Mesothelial cell of epicardium (in vitro differentiated cells): Measurements from ENCODE around the gene SLC1A5. TPM values are rescaled to one million over a fixed set of nuclear protein-coding genes. Genes with fewer than 3 reads are reported as not detected.
"Not testable (repeated sequence)": the region's sequence is repeated elsewhere in the genome, so short reads cannot be mapped to it uniquely, and the experiment has no call there.

ENCODE experiments used
- DNase-seq, 2 experiments: peaks; one replicate each; pipeline ENCODE4 v3.0.0; 2021; ENCODE audit warnings: low spot score in 2 of 2; ENCODE audit not compliant: unreplicated experiment in 2 of 2
- H3K27ac Mint-ChIP-seq: 2 replicates; pipeline ENCODE4 v1.8.0; 2021; ENCODE audit warnings: mixed read lengths
- H3K27me3 Mint-ChIP-seq: 2 replicates; pipeline ENCODE4 v1.8.0; 2021; ENCODE audit warnings: low read depth, mixed read lengths
- H3K36me3 Mint-ChIP-seq: 2 replicates; pipeline ENCODE4 v1.8.0; 2021; ENCODE audit warnings: mixed read lengths
- H3K4me1 Mint-ChIP-seq: 2 replicates; pipeline ENCODE4 v1.8.0; 2021; ENCODE audit warnings: mixed read lengths
- H3K4me3 Mint-ChIP-seq: 2 replicates; pipeline ENCODE4 v1.8.0; 2021; ENCODE audit warnings: mild to moderate bottlenecking, moderate library complexity, mixed read lengths
- H3K9me3 Mint-ChIP-seq: 2 replicates; pipeline ENCODE4 v1.8.0; 2021; ENCODE audit warnings: mixed read lengths
- CTCF ChIP-seq: fragments of 200-600 bp; sonication (generic); IDR thresholded peaks from one replicate; pipeline ENCODE4 v1.5.0; 2021; ENCODE audit warnings: antibody characterized with exemption; ENCODE audit not compliant: unreplicated experiment
- total RNA-seq: library from RNA; stranded (reverse); gene quantifications from 3 replicates; pipeline ENCODE4 v1.2.1, GENCODE V29; 2021

Gene SLC1A5
- total RNA-seq, 1 donor from 2014 or later = 45.3 TPM

- peaks cover 18% of the 10 kb centered on the region for H3K4me1 Mint-ChIP-seq
- H3K27me3 Mint-ChIP-seq = no peaks in the 10 kb centered on the region
- peak overlapping the region; percentile 53 for H3K27ac Mint-ChIP-seq
- no peak for TF ChIP-seq CTCF
- peaks cover under 1% of the 10 kb centered on the region for H3K9me3 Mint-ChIP-seq
- H3K4me3 Mint-ChIP-seq = no peak overlapping the region
- DNase-seq = no peak
- no peaks in the 10 kb centered on the region for H3K36me3 Mint-ChIP-seq
Observed at GRCh38 chr19:46825731-46826055, 37.3 kb upstream of the SLC1A5 start.

- Mint-ChIP-seq H3K9me3 (no peaks in the 10 kb centered on the region), H3K27me3 (no peaks in the 10 kb centered on the region), H3K4me3 (no peak overlapping the region), H3K36me3 (no peaks in the 10 kb centered on the region), H3K27ac (no peak overlapping the region), H3K4me1 (peaks cover 22% of the 10 kb centered on the region)
- DNase-seq = no peak
- no peak for TF ChIP-seq CTCF
Observed at GRCh38 chr19:46824890-46825730, 36.7 kb upstream of the SLC1A5 start.

GRCh38 chr19:46823049-46823448 lies 34.7 kb upstream of the SLC1A5 start:
- no peak for DNase-seq
- H3K4me1 Mint-ChIP-seq = peaks cover 19% of the 10 kb centered on the region
- no peak for TF ChIP-seq CTCF
- H3K4me3 Mint-ChIP-seq = no peak overlapping the region
- no peaks in the 10 kb centered on the region for H3K36me3 Mint-ChIP-seq
- H3K9me3 Mint-ChIP-seq = no peaks in the 10 kb centered on the region
- no peak overlapping the region for H3K27ac Mint-ChIP-seq
- H3K27me3 Mint-ChIP-seq = no peaks in the 10 kb centered on the region

- DNase-seq, H3K27ac Mint-ChIP-seq, H3K4me3 Mint-ChIP-seq, H3K36me3 Mint-ChIP-seq, H3K9me3 Mint-ChIP-seq, H3K27me3 Mint-ChIP-seq: not testable (repeated sequence)
- H3K4me1 Mint-ChIP-seq = peaks cover 19% of the 10 kb centered on the region
Observed at GRCh38 chr19:46822410-46822787, 34.0 kb upstream of the SLC1A5 start.

GRCh38 chr19:46821512-46822409 lies 33.4 kb upstream of the SLC1A5 start:
- no peak overlapping the region for H3K27ac Mint-ChIP-seq
- peaks cover 19% of the 10 kb centered on the region for H3K4me1 Mint-ChIP-seq
- no peak for TF ChIP-seq CTCF
- H3K9me3 Mint-ChIP-seq = no peaks in the 10 kb centered on the region
- no peaks in the 10 kb centered on the region for H3K36me3 Mint-ChIP-seq
- DNase-seq = no peak
- no peaks in the 10 kb centered on the region for H3K27me3 Mint-ChIP-seq
- H3K4me3 Mint-ChIP-seq = no peak overlapping the region

GRCh38 chr19:46818812-46819211 lies 30.4 kb upstream of the SLC1A5 start:
- no peaks in the 10 kb centered on the region for H3K9me3 Mint-ChIP-seq
- H3K4me3 Mint-ChIP-seq = no peak overlapping the region
- H3K36me3 Mint-ChIP-seq = no peaks in the 10 kb centered on the region
- H3K4me1 Mint-ChIP-seq = peaks cover 22% of the 10 kb centered on the region
- no peak for DNase-seq
- H3K27me3 Mint-ChIP-seq = no peaks in the 10 kb centered on the region
- no peak for TF ChIP-seq CTCF
- no peak overlapping the region for H3K27ac Mint-ChIP-seq
